HK-2 (cell line): ENCODE data around the gene DYNC2I2.
A peak's percentile ranks its signal among the peaks of the same experiment; 100 is the strongest.

Source experiments
- DNase-seq: peaks from one replicate; pipeline ENCODE4 v3.0.0-alpha.2; 2018; ENCODE audit not compliant: unreplicated experiment

DYNC2I2 gene

DNA sequence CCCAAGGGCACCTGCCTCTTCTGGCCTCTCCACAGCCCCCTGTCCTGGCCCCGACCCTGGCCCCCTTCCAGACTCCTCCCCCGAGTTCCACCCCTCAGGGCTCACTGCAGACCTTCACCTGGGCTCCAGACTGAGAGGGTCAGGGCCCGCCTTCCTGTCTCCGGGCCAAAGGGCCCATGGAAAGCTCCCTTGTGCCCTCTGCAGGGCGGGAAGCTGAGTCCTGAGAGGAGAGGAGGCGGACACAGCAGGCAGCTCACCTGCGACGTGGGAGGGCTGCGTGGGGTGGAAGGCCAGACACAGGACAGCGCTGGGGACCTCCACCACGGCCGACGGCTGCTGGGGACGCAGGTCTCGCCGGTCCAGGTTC lies 20.6 kb downstream of the DYNC2I2 start:
- DNase-seq: peak; percentile 85

DNA sequence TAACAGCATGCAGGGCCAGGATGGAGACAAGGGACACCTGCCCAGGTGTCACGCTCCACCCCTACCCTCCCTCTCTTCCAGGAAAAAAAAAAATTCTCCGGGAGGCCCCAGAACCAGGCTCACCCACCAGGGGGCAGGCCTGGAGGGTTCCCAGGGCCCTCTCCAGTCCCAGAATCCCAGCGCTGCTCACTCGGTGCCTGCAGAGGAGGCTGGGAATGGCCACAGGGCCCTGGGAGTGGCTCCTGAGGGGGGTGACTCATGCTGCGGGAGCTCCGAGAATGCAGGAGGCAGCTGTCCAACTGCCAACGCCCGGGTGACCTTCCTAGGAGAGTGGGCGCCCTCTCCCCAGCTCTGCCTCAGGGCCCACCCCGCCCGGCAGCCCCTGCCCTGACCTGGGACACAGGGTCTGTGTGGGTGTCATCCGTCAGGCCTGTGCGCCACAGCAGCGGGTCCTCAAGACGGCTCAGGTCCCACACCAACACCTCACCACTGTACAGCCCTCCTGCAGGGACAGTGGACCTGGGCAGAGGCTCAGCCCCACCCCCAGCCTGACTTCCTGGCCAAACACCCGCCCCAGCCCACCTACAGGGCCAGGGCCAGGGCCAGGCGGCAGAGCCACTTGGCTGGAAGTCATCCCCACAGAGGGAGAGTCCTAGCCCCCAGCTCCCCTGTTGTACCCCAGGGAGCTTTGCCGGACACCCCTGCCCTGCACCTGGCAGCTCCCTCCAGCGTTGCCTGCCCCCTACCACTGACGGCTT lies 21.2 kb downstream of the DYNC2I2 start:
- peak; percentile 98 for DNase-seq

DNA sequence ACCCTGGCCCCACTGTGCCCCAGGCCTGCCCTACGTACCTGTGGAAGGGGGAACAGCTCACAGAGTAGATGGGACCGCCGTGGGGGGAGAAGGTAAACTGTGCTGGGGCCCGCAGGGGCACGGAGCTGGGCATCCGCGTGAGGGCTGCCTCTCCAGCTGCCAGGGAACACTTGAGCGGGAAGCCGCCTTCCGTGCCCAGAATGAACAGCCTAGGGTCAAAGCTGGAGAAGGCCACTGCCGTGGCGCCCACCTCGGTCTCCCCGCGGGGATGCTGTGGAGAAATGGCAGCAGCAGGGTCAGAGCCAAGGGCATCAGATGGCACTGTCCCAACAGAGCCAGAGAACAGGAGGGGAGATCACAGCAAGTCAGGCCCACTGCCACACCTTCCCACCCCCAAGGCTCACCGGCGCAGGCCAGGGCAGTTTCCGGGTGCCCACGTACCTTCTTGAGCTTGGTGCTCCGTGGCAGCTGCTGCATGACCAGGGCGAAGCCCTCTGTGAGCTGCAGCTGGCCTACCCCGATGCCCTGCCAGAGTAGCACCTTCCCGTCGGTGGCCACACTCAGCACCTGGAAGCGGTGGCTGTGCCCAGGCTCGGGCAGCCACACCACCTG lies 21.9 kb downstream of the DYNC2I2 start:
- DNase-seq: no peak

GRCh38 chr9:128634111-128634510 lies 22.5 kb downstream of the DYNC2I2 start:
- no peak for DNase-seq

DNA sequence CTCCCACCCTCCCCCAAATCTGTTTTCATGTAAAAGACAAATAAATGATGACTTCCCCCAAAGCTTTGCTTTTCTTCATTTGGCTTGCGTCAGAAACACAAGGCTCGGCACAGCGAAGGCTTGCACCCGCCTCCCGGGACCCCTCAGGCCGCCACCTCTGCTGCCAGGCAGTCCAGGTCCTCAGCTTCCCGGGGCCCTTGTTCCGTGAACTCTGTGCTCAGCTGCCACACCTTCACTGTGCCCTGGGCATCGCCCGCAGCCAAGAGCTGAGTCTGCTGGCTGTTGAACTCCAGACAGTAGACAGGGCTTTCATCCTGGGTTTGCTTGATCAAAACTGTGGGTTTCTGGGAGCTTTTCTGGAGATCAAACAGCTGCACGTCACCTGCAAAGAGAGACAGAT lies 23.0 kb downstream of the DYNC2I2 start:
- DNase-seq: no peak

DNA sequence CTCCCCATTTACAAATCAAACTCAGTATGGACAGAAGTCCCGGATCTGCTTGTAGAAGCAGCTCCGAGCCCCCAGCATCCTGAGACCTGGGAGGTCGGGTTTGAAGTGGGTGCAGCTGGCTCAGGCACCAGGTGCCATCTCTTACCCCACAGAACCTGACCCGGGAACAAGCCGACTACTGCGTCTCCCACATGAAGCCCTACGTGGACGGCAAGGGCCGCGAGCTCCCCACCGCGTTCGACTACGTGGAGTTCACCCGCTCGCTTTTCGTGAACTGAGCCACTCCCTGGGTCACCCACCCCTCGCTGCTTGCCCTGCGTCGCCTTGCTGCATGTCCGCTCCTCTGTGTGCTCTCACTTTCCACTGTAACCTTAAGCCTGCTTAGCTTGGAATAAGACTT lies 23.6 kb downstream of the DYNC2I2 start:
- no peak for DNase-seq

DNA sequence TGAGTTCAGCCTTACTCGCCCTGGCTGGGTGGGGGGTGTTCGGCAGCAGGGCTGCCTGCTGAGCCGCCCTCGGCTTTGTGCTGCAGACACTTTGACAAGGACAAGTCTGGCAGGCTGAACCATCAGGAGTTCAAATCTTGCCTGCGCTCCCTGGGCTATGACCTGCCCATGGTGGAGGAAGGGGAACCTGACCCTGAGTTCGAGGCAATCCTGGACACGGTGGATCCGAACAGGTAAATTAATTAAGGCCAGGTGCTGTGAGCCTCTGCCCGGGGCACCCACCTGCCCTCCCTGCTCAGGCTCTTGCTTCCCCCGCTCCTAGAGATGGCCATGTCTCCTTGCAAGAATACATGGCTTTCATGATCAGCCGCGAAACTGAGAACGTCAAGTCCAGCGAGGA lies 24.2 kb downstream of the DYNC2I2 start:
- DNase-seq: no peak

GRCh38 chr9:128632066-128632465 lies 24.6 kb downstream of the DYNC2I2 start:
- no peak for DNase-seq

- DNase-seq: no peak
These were observed 25.0 kb downstream of the DYNC2I2 start for GRCh38 chr9:128631636-128632035.

DNA sequence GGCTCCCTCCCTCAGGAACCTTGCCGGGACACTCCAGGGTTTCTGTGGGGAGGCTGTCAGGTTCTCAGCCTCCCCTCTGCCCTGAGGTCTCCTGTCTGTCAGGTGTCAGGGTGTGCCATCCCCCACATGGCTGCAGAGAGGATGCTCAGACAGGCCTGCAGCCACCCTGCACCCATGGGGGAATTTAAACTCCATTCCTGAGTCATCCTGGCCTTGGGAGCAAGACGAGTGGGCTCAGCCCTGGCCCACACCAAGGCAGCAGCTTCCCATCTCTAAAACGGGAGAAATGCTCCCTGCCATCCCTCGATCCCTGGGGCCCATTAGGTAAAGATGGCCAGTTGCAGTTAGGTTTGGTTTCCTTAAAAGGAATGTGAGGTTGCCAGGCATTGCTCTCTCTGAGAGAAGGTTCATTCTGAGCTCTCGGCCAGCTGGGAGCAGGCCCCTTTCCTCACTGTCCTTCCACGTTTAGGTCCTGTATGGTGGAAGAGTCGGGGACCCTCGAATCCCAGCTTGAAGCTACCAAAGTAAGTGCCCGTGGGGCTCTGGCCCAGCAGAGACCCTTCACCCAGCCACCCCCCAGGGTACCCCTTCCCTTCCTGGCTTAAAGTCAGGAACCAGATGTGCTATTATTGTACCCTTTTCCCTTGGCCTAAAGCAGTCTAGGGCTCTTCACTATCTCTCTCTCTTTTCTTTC lies 26.6 kb downstream of the DYNC2I2 start:
- no peak for DNase-seq

- no peak for DNase-seq
These were observed 27.5 kb downstream of the DYNC2I2 start for GRCh38 chr9:128629136-128629535.

- DNase-seq: no peak
These were observed 28.1 kb downstream of the DYNC2I2 start for GRCh38 chr9:128628471-128629048.

DNA sequence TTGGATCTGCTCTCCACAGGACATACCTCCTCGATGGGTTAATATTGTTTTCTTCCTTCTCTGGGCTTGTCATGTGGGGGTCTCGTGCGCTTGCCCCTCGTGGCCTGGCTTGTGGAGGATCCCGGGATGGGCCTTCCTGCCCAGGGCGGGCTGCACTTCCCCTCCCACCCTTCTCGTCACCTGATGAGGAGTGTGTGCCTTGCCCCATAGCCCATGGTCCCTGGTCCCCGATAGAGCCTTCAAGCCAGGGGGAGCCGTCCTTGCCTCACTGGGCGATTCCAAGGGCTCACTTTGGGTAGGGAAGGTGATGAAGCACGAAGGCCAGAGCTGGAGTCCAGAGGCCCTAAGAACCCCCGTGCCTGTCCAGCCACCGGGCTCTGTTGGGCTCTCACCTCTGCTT lies 28.7 kb downstream of the DYNC2I2 start:
- DNase-seq: no peak

DNA sequence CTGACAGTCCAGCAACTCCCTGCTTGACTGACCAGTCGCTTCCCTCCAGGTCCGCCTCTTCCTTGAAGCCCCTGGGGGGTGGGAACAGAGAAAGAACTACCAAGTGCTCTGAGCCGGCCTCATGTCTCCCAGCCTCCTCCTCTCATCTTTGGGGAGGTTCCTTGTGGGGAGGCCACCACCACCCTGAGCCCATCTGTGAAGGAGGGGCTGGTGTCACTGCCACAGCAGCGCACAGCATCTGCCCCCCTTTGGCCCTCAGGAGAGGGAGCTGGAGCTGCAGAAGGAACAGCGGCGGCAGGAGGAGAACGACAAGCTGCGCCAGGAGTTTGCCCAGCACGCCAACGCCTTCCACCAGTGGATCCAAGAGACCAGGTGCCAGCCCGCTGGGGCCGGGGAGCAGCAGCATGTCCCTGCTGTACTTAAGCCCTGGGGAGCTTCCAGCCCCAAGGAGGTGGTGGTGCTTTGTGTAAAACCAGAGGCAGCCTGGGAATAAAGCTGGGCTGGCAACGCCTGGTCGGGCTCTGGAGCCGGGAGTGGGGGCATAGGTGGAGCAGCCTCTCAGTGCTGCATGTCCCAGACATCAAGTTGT lies 29.4 kb downstream of the DYNC2I2 start:
- DNase-seq: no peak

DNA sequence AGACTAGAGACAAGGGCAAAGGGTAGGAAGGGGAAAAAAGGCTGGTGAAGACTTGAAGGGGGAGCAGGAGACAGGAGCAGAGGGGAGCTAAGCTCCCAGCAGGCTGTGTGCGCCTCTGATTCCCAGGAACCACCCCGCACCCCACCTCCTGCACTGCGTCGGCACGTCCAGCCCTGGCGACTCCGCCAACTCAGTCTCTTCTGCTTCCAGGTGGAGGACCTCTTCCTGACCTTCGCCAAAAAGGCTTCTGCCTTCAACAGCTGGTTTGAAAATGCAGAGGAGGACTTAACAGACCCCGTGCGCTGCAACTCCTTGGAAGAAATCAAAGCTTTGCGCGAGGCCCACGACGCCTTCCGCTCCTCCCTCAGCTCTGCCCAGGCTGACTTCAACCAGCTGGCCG lies 30.5 kb downstream of the DYNC2I2 start:
- DNase-seq: no peak

DNA sequence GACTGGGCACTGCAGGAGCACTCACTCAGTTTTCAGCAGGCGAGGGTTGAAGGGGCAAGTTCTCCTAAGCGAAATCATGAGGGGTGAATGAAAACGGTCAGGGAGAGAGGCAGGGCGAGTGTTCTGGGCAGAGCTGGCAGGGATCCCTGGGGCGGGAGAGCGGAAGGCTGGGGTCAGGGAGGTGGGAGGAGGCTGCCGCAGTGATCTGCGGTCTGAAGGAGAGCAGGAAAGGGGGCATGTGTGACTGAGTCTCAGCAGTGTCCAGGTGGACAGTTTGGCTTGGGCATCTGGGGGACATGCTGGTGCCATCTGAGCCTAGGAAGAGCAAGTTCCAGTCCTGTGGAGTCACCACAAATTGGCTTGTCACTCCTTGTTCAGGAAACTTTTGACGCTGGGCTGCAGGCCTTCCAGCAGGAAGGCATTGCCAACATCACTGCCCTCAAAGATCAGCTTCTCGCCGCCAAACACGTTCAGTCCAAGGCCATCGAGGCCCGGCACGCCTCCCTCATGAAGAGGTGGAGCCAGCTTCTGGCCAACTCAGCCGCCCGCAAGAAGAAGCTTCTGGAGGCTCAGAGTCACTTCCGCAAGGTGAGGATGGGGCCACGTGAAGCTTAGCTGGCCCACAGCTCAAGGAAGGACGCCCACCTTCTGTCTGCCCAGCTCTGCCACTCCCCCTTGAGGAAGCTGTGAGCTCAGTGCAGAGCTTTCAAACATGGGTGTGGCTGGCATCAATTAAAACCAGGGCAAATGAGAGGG lies 31.1 kb downstream of the DYNC2I2 start:
- DNase-seq: no peak

DNA sequence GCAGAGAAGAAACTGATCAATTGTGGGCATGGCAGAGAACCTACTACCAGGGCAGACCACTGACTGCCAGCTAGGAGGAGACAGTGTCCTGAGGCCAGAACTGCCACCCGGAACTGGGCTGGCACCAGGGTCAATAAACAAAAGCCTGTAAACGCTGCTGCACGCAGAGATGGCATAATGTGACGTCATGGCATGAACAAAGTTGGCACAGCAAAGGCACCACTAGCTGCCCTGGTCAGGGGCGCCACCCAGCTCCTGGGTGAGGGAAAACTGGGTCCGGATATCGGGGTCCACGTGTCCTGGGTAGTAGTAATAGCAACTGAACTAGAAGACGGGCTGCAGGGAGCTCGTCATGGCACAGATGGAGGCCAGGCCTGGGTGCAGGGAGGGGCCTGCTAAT lies 32.1 kb downstream of the DYNC2I2 start:
- DNase-seq: no peak

DNA sequence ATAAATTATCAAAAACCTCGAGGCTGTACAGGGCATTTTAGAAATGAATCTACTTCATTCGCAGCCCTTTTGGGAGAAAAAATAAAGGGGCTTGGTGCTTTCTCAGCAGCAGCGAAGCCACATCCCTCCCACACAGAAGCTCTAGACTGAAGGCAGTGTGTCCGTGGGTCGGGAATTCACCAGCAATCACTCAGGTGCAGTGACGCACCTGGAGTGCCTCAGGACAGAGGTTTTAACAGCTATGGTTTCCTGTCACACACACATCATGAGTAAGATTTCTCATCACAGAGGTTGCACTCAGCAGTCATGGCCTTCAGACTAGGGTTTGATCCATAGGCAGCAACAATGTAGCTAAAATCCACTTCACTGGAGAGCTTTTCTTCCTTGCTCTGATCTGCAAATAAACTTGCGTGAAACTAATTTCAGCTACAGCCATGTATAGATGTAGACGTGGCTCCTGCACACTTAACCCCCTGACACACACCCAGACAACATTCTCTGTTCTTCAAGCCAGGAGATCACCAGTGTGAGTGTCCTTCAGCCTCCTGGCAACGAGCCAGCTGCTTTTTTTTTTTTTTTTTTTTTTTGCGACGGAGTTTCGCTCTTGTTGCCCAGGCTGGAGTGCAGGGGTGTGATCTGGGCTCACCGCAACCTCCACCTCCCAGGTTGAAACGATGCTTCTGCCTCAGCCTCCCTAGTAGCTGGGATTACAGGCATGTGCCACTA lies 34.8 kb downstream of the DYNC2I2 start:
- no peak for DNase-seq

DNA sequence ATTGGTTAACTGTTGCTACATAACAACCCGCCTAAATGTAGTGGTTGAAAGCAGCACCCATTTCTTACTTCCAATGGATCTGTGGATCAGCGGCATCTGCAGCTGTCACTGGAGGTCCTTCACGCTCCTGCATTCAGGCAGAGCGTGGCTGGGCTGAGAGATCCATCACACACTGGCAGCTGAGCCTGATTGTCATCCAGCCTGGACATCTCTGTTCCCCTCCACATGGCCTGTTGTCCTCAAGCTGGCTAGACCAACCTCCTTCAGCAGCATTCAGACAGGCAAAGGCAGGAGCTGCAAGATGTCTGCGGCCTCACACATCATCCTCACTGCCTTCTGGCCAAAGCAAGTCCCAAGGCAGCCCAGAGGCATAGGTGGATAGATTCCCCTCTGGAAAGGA lies 36.9 kb downstream of the DYNC2I2 start:
- DNase-seq: no peak

GRCh38 chr9:128619127-128619526 lies 37.5 kb downstream of the DYNC2I2 start:
- no peak for DNase-seq

- no peak for DNase-seq
These were observed 38.7 kb downstream of the DYNC2I2 start for GRCh38 chr9:128617943-128618342.
